Choroid plexus epithelial cell (primary cell): ENCODE data around the gene ADAMTS4.

Experiments used
- DNase-seq: peaks from one replicate; pipeline ENCODE4 v3.0.0-alpha.2; 2010; ENCODE audit warnings: low read depth
- H3K4me3 ChIP-seq: 2 replicates; pipeline ENCODE4 v1.5.1; 2011; ENCODE audit warnings: low read depth, mild to moderate bottlenecking, control low read depth, low read length, moderate library complexity
- TF ChIP-seq, protein P1 (sequence below): conservative IDR thresholded peaks from 2 replicates; pipeline ENCODE4 v1.5.1; 2011; ENCODE audit warnings: low read depth, mild to moderate bottlenecking, control low read depth, inconsistent platforms, low read length, moderate library complexity

Gene ADAMTS4

DNA sequence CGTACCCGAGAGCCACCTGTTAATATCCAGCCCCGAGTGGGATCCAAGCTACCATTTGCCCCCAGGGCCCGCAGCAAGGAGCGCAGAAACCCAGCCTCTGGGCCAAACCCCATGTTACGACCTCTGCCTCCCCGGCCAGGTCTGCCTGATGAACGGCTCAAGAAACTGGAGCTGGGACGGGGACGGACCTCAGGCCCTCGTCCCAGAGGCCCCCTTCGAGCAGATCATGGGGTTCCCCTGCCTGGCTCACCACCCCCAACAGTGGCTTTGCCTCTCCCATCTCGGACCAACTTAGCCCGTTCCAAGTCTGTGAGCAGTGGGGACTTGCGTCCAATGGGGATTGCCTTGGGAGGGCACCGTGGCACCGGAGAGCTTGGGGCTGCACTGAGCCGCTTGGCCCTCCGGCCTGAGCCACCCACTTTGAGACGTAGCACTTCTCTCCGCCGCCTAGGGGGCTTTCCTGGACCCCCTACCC, 38.1 kb downstream of the ADAMTS4 start:
- TF ChIP-seq, protein P1, sequence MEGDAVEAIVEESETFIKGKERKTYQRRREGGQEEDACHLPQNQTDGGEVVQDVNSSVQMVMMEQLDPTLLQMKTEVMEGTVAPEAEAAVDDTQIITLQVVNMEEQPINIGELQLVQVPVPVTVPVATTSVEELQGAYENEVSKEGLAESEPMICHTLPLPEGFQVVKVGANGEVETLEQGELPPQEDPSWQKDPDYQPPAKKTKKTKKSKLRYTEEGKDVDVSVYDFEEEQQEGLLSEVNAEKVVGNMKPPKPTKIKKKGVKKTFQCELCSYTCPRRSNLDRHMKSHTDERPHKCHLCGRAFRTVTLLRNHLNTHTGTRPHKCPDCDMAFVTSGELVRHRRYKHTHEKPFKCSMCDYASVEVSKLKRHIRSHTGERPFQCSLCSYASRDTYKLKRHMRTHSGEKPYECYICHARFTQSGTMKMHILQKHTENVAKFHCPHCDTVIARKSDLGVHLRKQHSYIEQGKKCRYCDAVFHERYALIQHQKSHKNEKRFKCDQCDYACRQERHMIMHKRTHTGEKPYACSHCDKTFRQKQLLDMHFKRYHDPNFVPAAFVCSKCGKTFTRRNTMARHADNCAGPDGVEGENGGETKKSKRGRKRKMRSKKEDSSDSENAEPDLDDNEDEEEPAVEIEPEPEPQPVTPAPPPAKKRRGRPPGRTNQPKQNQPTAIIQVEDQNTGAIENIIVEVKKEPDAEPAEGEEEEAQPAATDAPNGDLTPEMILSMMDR: no peak
- no peak for DNase-seq
- no peak overlapping the region for H3K4me3 ChIP-seq

DNA sequence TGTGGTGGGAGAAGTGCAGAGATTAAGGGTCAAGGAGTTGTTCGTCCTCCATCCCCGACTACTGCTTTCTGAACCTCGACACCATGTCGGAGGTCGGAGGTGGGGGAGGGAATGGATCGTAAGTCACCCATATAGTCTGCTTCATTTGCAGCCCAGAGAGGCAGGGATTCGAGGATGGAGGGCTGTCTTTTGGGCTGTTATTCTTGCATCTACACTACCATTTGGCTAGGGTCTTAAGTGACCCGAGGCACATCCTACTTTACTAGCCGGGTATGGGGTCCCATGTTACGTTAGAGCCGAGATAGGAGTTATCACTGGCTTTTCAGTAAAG, 39.0 kb downstream of the ADAMTS4 start:
- H3K4me3 ChIP-seq: peak overlapping the region; percentile 95
- no peak for DNase-seq
- TF ChIP-seq, protein P1: no peak

DNA sequence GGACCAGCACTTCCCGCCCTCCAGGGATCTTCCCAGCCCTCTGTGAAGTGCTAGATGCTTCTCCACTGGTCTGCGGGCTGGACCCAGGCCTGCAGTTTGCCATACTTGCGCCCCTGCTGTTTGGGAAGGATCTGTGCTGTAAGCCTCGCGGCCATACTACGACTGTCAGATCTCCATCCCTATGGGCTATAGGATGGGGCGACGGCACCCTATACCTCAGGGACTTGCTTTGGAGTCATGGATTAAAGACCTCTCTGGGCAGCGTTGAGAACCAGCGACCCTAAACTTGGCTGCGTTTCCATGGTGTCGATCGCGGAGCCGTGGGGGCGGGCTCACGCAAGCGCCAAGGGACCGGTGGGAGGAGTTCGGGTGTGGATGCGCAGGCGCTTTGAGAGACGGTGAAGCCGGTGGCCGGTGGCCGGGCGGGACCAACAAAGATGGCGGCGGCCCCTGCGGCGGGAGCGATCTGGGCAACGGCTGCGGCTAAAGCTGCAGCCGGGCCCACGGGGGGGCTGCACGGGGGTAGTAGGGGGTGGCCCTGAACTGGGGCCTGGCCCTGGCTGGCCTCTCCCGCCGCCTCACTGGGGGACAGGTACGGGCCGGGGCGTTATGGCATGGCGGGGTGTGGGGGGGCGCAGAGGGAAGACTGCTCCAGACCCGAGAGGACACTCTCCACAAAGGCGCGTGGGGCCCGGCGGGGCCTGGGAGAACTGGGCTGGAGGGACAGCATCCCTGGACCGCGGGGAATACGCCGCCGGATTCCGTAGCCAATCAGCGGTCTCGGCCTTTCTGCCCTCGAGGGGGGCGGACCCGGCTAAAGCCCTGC, 39.6 kb downstream of the ADAMTS4 start, which contains the start of gene USP21:
USP21 (plus strand) TSS at position 414 of the 826 bp plus-strand sequence. CDS start 1,141 bp downstream, outside the sequence.
- peak within 1 kb of the TSS; percentile 95 for H3K4me3 ChIP-seq
- TF ChIP-seq, protein P1: peak; percentile 53
- peak; percentile 92 for DNase-seq

DNA sequence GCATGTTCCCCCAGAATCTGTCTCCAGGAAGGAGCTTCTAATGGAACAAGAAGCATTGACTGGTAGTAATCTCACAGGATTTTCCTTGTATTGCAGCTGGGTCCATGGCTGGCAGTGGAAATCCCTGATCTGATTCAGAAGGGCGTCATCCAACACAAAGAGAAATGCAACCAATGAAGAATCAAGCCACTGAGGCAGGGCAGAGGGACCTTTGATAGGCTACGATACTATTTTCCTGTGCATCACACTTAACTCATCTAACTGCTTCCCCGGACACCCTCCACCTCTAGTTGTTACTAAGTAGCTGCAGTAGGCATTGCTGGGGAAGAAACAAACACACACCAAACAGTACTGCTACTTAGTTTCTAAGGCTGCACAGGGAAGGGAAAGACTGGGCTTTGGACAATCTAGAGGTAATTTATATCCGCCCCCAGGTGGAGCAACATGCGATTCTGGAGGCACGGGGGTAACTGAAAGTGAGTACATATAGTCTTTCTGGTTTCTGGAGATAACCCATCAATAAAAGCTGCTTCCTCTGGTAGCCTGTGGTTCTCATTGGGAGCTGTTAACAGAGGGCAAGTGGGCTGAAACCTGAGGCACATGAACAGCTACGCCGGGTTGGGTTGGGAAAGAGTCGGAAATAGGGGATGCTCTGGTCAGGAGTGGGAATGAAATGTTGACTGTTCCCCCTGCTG, 40.4 kb downstream of the ADAMTS4 start:
- TF ChIP-seq, protein P1: no peak
- H3K4me3 ChIP-seq: peak overlapping the region; percentile 95
- no peak for DNase-seq

DNA sequence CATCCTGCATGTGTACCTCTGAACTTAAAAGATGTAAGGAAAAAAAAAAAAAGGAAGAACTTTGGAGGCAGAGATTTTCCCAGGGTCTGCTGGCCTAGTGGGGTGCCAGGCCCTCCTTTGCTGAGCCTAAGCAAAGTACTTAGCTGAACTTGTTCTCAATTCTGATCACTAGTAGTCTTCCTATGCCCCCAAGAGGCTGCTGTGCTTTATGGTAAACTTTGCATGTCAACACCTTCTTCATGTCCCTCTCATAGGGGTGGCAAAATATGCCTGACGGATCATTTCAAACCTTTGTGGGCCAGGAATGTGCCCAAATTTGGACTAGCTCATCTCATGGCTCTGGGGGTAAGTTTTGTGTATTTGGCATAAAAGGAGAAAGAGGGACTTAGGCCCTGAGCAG, 41.0 kb downstream of the ADAMTS4 start:
- H3K4me3 ChIP-seq: no peak overlapping the region
- TF ChIP-seq, protein P1: no peak
- DNase-seq: no peak

DNA sequence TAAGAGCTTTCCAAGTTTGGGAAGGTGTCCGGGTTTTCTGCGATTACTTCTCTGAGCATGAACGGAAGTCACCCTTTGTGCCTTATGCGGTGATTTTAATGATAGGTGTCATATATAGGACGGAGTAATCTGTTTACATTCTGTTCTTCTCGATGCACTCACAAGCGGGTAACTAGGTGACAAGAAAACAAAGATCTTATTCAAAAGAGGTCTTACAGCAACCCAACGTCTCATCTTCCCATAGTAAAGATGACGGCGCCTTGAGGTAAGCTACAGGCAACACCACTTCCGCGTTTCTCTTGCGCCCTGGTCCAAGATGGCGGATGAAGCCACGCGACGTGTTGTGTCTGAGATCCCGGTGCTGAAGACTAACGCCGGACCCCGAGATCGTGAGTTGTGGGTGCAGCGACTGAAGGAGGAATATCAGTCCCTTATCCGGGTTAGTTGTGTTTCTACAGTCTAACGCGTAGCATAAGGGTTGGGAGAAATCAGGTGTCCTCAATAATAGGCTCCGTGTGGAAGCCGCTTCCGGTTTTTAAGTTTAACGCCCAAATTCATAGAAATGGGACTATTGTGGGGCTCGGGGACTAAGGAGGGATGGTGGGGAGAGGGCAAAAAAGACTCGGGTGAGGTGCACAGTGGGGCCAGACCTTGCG, 45.0 kb downstream of the ADAMTS4 start, which contains the start of gene UFC1:
UFC1 (plus strand) TSS at position 297 of the 656 bp plus-strand sequence; CDS start at position 317, 20 bp downstream.
- TF ChIP-seq, protein P1: no peak
- peak within 1 kb of the TSS; percentile 86 for H3K4me3 ChIP-seq
- DNase-seq: peak; percentile 95
